NCI-H748 (cell line): ENCODE measurements around the gene CCDC137.

Source experiments
- DNase-seq: peaks from one replicate; lab custom pipeline; 2025; ENCODE audit not compliant: unreplicated experiment; lab: John Stamatoyannopoulos, UW

CCDC137 gene

GRCh38 chr17:81682565-81683207, 16.1 kb downstream of the CCDC137 start:
- peak; percentile 31 for DNase-seq

GRCh38 chr17:81683208-81683583, 16.7 kb downstream of the CCDC137 start:
- peak; percentile 65 for DNase-seq

- peak; percentile 100 for DNase-seq
These were observed 17.3 kb downstream of the CCDC137 start, which contains the start of the genes ARL16 and HGS for GRCh38 chr17:81683584-81684441. Gene ARL16, minus strand, starts transcription at chr17:81683797. Its CDS starts 44 bp downstream, at chr17:81683753. Gene HGS, plus strand, starts transcription at chr17:81684011. Its CDS starts 56 bp downstream, at chr17:81684067.

GRCh38 chr17:81684442-81684911, 17.9 kb downstream of the CCDC137 start:
- no peak for DNase-seq

- peak; percentile 16 for DNase-seq
These were observed 18.6 kb downstream of the CCDC137 start for GRCh38 chr17:81685108-81685507.

- no peak for DNase-seq
These were observed 20.1 kb downstream of the CCDC137 start for GRCh38 chr17:81686614-81687013.

- no peak for DNase-seq
These were observed 21.4 kb downstream of the CCDC137 start for GRCh38 chr17:81687770-81688541.

- DNase-seq: no peak
These were observed 22.1 kb downstream of the CCDC137 start for GRCh38 chr17:81688616-81689015.

- DNase-seq: no peak
These were observed 23.5 kb downstream of the CCDC137 start for GRCh38 chr17:81690066-81690465.

- no peak for DNase-seq
These were observed 24.0 kb downstream of the CCDC137 start for GRCh38 chr17:81690549-81690948.

GRCh38 chr17:81691196-81691595, 24.7 kb downstream of the CCDC137 start:
- DNase-seq: no peak

GRCh38 chr17:81691608-81692007, 25.1 kb downstream of the CCDC137 start:
- no peak for DNase-seq

GRCh38 chr17:81693509-81694210, 27.1 kb downstream of the CCDC137 start:
- DNase-seq: no peak

- no peak for DNase-seq
These were observed 28.3 kb downstream of the CCDC137 start for GRCh38 chr17:81694810-81695209.

GRCh38 chr17:81695211-81695610, 28.7 kb downstream of the CCDC137 start:
- DNase-seq: no peak

GRCh38 chr17:81695801-81696200, 29.3 kb downstream of the CCDC137 start:
- DNase-seq: no peak

GRCh38 chr17:81696218-81696941, 29.8 kb downstream of the CCDC137 start:
- DNase-seq: no peak

GRCh38 chr17:81697261-81698044, 30.9 kb downstream of the CCDC137 start:
- no peak for DNase-seq
